ENCODE measurements around the gene RAB13.
A peak's percentile ranks its signal among the peaks of the same experiment; 100 is the strongest.

The RAB13 gene

GRCh38 chr1:153963030-153963849, 22.9 kb downstream of the RAB13 start, which contains the start of gene SLC39A1:
SLC39A1 (minus strand) TSS chr1:153963537; CDS start chr1:153962715, 822 bp downstream.
- Histone ChIP-seq H3K27me3 (ENCODE audit: control insufficient read depth in 1 of 2, insufficient read depth in 2 of 2, low read length in 2 of 2) (no peaks in the 10 kb centered on the region), H3K9me3 (ENCODE audit: control insufficient read depth in 2 of 2, low read length in 2 of 2) (no peaks in the 10 kb centered on the region), H3K4me1 (ENCODE audit: control insufficient read depth, insufficient read depth, low read length) (peaks cover 44% of the 10 kb centered on the region), H3K9ac (ENCODE audit: low read length in 2 of 2) (peak within 1 kb of the TSS; percentile 90 to 93), H3K36me3 (ENCODE audit: control insufficient read depth in 2 of 2, insufficient read depth in 2 of 2, low read length in 2 of 2) (peaks cover 12 to 15% of the 10 kb centered on the region in 2 donors), H3K4me3 (ENCODE audit: low read length in 2 of 2) (peak within 1 kb of the TSS; percentile 88 to 93), H3K27ac (ENCODE audit: low read length) (peak within 1 kb of the TSS; percentile 87)

- peaks cover 12 to 15% of the 10 kb centered on the region in 2 donors for H3K36me3 ChIP-seq (ENCODE audit: control insufficient read depth in 2 of 2, insufficient read depth in 2 of 2, low read length in 2 of 2)
- no peaks in the 10 kb centered on the region for H3K9me3 ChIP-seq (ENCODE audit: control insufficient read depth in 2 of 2, low read length in 2 of 2)
- H3K9ac ChIP-seq (ENCODE audit: low read length in 2 of 2), result peak overlapping the region; percentile 90 to 93
- H3K27me3 ChIP-seq (ENCODE audit: control insufficient read depth in 1 of 2, insufficient read depth in 2 of 2, low read length in 2 of 2), result no peaks in the 10 kb centered on the region
- H3K4me3 ChIP-seq (ENCODE audit: low read length in 2 of 2), result peak overlapping the region; percentile 88 to 93
- peaks cover 44% of the 10 kb centered on the region for H3K4me1 ChIP-seq (ENCODE audit: control insufficient read depth, insufficient read depth, low read length)
- peak overlapping the region; percentile 87 for H3K27ac ChIP-seq (ENCODE audit: low read length)
Measured at GRCh38 chr1:153962088-153963029, 23.8 kb downstream of the RAB13 start.

GRCh38 chr1:153961421-153961820, 24.7 kb downstream of the RAB13 start:
- peak overlapping the region in 1 of 2 donors; percentile 42 for H3K9ac ChIP-seq (ENCODE audit: low read length in 2 of 2)
- H3K4me3 ChIP-seq (ENCODE audit: low read length in 2 of 2), result peak overlapping the region; percentile 88 to 93
- peak overlapping the region; percentile 87 for H3K27ac ChIP-seq (ENCODE audit: low read length)
- peaks cover 12 to 15% of the 10 kb centered on the region in 2 donors for H3K36me3 ChIP-seq (ENCODE audit: control insufficient read depth in 2 of 2, insufficient read depth in 2 of 2, low read length in 2 of 2)
- H3K4me1 ChIP-seq (ENCODE audit: control insufficient read depth, insufficient read depth, low read length), result peaks cover 53% of the 10 kb centered on the region
- H3K9me3 ChIP-seq (ENCODE audit: control insufficient read depth in 2 of 2, low read length in 2 of 2), result no peaks in the 10 kb centered on the region
- H3K27me3 ChIP-seq (ENCODE audit: control insufficient read depth in 1 of 2, insufficient read depth in 2 of 2, low read length in 2 of 2), result no peaks in the 10 kb centered on the region

- Histone ChIP-seq H3K9ac (ENCODE audit: low read length in 2 of 2) (no peak overlapping the region), H3K27me3 (ENCODE audit: control insufficient read depth in 1 of 2, insufficient read depth in 2 of 2, low read length in 2 of 2) (no peaks in the 10 kb centered on the region), H3K4me1 (ENCODE audit: control insufficient read depth, insufficient read depth, low read length) (peaks cover 62% of the 10 kb centered on the region), H3K9me3 (ENCODE audit: control insufficient read depth in 2 of 2, low read length in 2 of 2) (no peaks in the 10 kb centered on the region), H3K36me3 (ENCODE audit: control insufficient read depth in 2 of 2, insufficient read depth in 2 of 2, low read length in 2 of 2) (peaks cover 12 to 15% of the 10 kb centered on the region in 2 donors), H3K27ac (ENCODE audit: low read length) (peak overlapping the region; percentile 77), H3K4me3 (ENCODE audit: low read length in 2 of 2) (no peak overlapping the region)
Measured at GRCh38 chr1:153960206-153960605, 25.9 kb downstream of the RAB13 start.

GRCh38 chr1:153959454-153959853, 26.7 kb downstream of the RAB13 start:
- no peaks in the 10 kb centered on the region for H3K27me3 ChIP-seq (ENCODE audit: control insufficient read depth in 1 of 2, insufficient read depth in 2 of 2, low read length in 2 of 2)
- peak overlapping the region; percentile 13 to 85 for H3K9ac ChIP-seq (ENCODE audit: low read length in 2 of 2)
- H3K4me3 ChIP-seq (ENCODE audit: low read length in 2 of 2), result peak overlapping the region in 1 of 2 donors; percentile 95
- H3K36me3 ChIP-seq (ENCODE audit: control insufficient read depth in 2 of 2, insufficient read depth in 2 of 2, low read length in 2 of 2), result peaks cover 12 to 19% of the 10 kb centered on the region in 2 donors
- H3K4me1 ChIP-seq (ENCODE audit: control insufficient read depth, insufficient read depth, low read length), result peaks cover 64% of the 10 kb centered on the region
- H3K27ac ChIP-seq (ENCODE audit: low read length), result peak overlapping the region; percentile 77
- H3K9me3 ChIP-seq (ENCODE audit: control insufficient read depth in 2 of 2, low read length in 2 of 2), result no peaks in the 10 kb centered on the region

- H3K27ac ChIP-seq (ENCODE audit: low read length), result peak overlapping the region; percentile 77
- H3K4me1 ChIP-seq (ENCODE audit: control insufficient read depth, insufficient read depth, low read length), result peaks cover 60% of the 10 kb centered on the region
- H3K9me3 ChIP-seq (ENCODE audit: control insufficient read depth in 2 of 2, low read length in 2 of 2), result no peaks in the 10 kb centered on the region
- H3K4me3 ChIP-seq (ENCODE audit: low read length in 2 of 2), result peak overlapping the region; percentile 86 to 95
- peaks cover 16 to 23% of the 10 kb centered on the region in 2 donors for H3K36me3 ChIP-seq (ENCODE audit: control insufficient read depth in 2 of 2, insufficient read depth in 2 of 2, low read length in 2 of 2)
- H3K9ac ChIP-seq (ENCODE audit: low read length in 2 of 2), result peak overlapping the region; percentile 51 to 85
- H3K27me3 ChIP-seq (ENCODE audit: control insufficient read depth in 1 of 2, insufficient read depth in 2 of 2, low read length in 2 of 2), result no peaks in the 10 kb centered on the region
Measured at GRCh38 chr1:153958961-153959260, 27.2 kb downstream of the RAB13 start.

- no peaks in the 10 kb centered on the region for H3K9me3 ChIP-seq (ENCODE audit: control insufficient read depth in 2 of 2, low read length in 2 of 2)
- H3K27me3 ChIP-seq (ENCODE audit: control insufficient read depth in 1 of 2, insufficient read depth in 2 of 2, low read length in 2 of 2), result no peaks in the 10 kb centered on the region
- peak within 1 kb of the TSS; percentile 85 to 88 for H3K9ac ChIP-seq (ENCODE audit: low read length in 2 of 2)
- H3K36me3 ChIP-seq (ENCODE audit: control insufficient read depth in 2 of 2, insufficient read depth in 2 of 2, low read length in 2 of 2), result peaks cover 22 to 26% of the 10 kb centered on the region in 2 donors
- peak within 1 kb of the TSS; percentile 77 for H3K27ac ChIP-seq (ENCODE audit: low read length)
- peaks cover 60% of the 10 kb centered on the region for H3K4me1 ChIP-seq (ENCODE audit: control insufficient read depth, insufficient read depth, low read length)
- H3K4me3 ChIP-seq (ENCODE audit: low read length in 2 of 2), result peak within 1 kb of the TSS; percentile 86 to 95
Measured at GRCh38 chr1:153958111-153958960, 27.8 kb downstream of the RAB13 start, which contains the start of gene CRTC2. CRTC2 (minus strand) TSS chr1:153958612; CDS start chr1:153958497, 115 bp downstream.

- no peaks in the 10 kb centered on the region for H3K9me3 ChIP-seq (ENCODE audit: control insufficient read depth in 2 of 2, low read length in 2 of 2)
- peak overlapping the region; percentile 86 to 95 for H3K4me3 ChIP-seq (ENCODE audit: low read length in 2 of 2)
- H3K27ac ChIP-seq (ENCODE audit: low read length), result peak overlapping the region; percentile 77
- no peaks in the 10 kb centered on the region for H3K27me3 ChIP-seq (ENCODE audit: control insufficient read depth in 1 of 2, insufficient read depth in 2 of 2, low read length in 2 of 2)
- H3K9ac ChIP-seq (ENCODE audit: low read length in 2 of 2), result peak overlapping the region; percentile 85 to 88
- peaks cover 56% of the 10 kb centered on the region for H3K4me1 ChIP-seq (ENCODE audit: control insufficient read depth, insufficient read depth, low read length)
- peaks cover 22 to 26% of the 10 kb centered on the region in 2 donors for H3K36me3 ChIP-seq (ENCODE audit: control insufficient read depth in 2 of 2, insufficient read depth in 2 of 2, low read length in 2 of 2)
Measured at GRCh38 chr1:153957744-153958110, 28.4 kb downstream of the RAB13 start.

GRCh38 chr1:153956997-153957715, 29.0 kb downstream of the RAB13 start:
- Histone ChIP-seq H3K4me3 (ENCODE audit: low read length in 2 of 2) (peak overlapping the region; percentile 86 to 95), H3K4me1 (ENCODE audit: control insufficient read depth, insufficient read depth, low read length) (peaks cover 50% of the 10 kb centered on the region), H3K27me3 (ENCODE audit: control insufficient read depth in 1 of 2, insufficient read depth in 2 of 2, low read length in 2 of 2) (no peaks in the 10 kb centered on the region), H3K27ac (ENCODE audit: low read length) (peak overlapping the region; percentile 77), H3K36me3 (ENCODE audit: control insufficient read depth in 2 of 2, insufficient read depth in 2 of 2, low read length in 2 of 2) (peaks cover 27 to 32% of the 10 kb centered on the region in 2 donors), H3K9me3 (ENCODE audit: control insufficient read depth in 2 of 2, low read length in 2 of 2) (no peaks in the 10 kb centered on the region), H3K9ac (ENCODE audit: low read length in 2 of 2) (peak overlapping the region; percentile 85 to 88)

Measured in stomach smooth muscle (tissue), 2 donors.